GM23338 (cell line): ENCODE data around the gene FCSK. TPM values are rescaled to one million over a fixed set of nuclear protein-coding genes. Genes with fewer than 3 reads are reported as not detected.

ENCODE experiments used
- ATAC-seq: fragments of 200-7000 bp; cut with Tn5 transposase; 3 replicates; pipeline ENCODE4 v1.9.1; 2020
- DNase-seq: peaks from one replicate; pipeline ENCODE4 v3.0.0-alpha.2; 2015; ENCODE audit warnings: low spot score
- H2AFZ ChIP-seq: fragments of 200-600 bp; sonication (generic); 2 replicates; pipeline ENCODE4 v1.8.0; 2016; ENCODE audit warnings: antibody characterized with exemption, mild to moderate bottlenecking, moderate library complexity
- H3F3A ChIP-seq: fragments of 200-600 bp; sonication (generic); replicated peaks from 2 replicates; pipeline ENCODE4 v1.8.0; 2017; ENCODE audit warnings: antibody characterized with exemption, mixed run types, low read depth
- H3K27ac ChIP-seq: fragments of 200-600 bp; sonication (generic); 2 replicates; pipeline ENCODE4 v1.6.1; 2016; ENCODE audit warnings: low read depth
- H3K27me3 ChIP-seq: fragments of 200-600 bp; sonication (generic); 2 replicates; pipeline ENCODE4 v1.8.0; 2016; ENCODE audit warnings: mild to moderate bottlenecking, mixed run types, moderate library complexity; ENCODE audit not compliant: insufficient read depth
- H3K36me3 ChIP-seq: fragments of 200-600 bp; sonication (generic); 2 replicates; pipeline ENCODE4 v1.8.0; 2016; ENCODE audit warnings: mild to moderate bottlenecking; ENCODE audit not compliant: insufficient read depth
- H3K4me1 ChIP-seq: fragments of 200-600 bp; sonication (generic); 2 replicates; pipeline ENCODE4 v1.8.0; 2016; ENCODE audit warnings: mild to moderate bottlenecking, moderate library complexity; ENCODE audit not compliant: insufficient read depth
- H3K4me2 ChIP-seq: fragments of 200-600 bp; sonication (generic); 2 replicates; pipeline ENCODE4 v1.7.1; 2017; ENCODE audit warnings: mixed run types
- H3K4me3 ChIP-seq: fragments of 200-600 bp; sonication (generic); 2 replicates; pipeline ENCODE4 v1.6.1; 2016; ENCODE audit warnings: mixed run types
- H3K79me2 ChIP-seq: fragments of 200-600 bp; sonication (generic); replicated peaks from 2 replicates; pipeline ENCODE4 v1.8.0; 2017; ENCODE audit warnings: mild to moderate bottlenecking; ENCODE audit not compliant: insufficient read depth
- H3K9me2 ChIP-seq: fragments of 200-600 bp; sonication (generic); 2 replicates; pipeline ENCODE4 v1.8.0; 2017; ENCODE audit not compliant: insufficient read depth
- H4K20me1 ChIP-seq: fragments of 200-600 bp; sonication (generic); replicated peaks from 2 replicates; pipeline ENCODE4 v1.8.0; 2017; ENCODE audit warnings: mild to moderate bottlenecking; ENCODE audit not compliant: insufficient read depth
- H3K27ac Mint-ChIP-seq: 2 replicates; pipeline ENCODE4 v1.8.0; 2020; ENCODE audit warnings: inconsistent platforms, mild to moderate bottlenecking, moderate library complexity, mixed read lengths
- H3K27me3 Mint-ChIP-seq: 3 replicates; pipeline ENCODE4 v1.8.0; 2022; ENCODE audit warnings: low read depth, mild to moderate bottlenecking, moderate library complexity, mixed read lengths, inconsistent platforms; ENCODE audit not compliant: insufficient read depth, poor library complexity
- H3K36me3 Mint-ChIP-seq: 3 replicates; pipeline ENCODE4 v1.8.0; 2021; ENCODE audit warnings: low read depth, mild to moderate bottlenecking, inconsistent platforms, moderate library complexity, mixed read lengths
- H3K4me1 Mint-ChIP-seq: 3 replicates; pipeline ENCODE4 v1.8.0; 2020; ENCODE audit warnings: mild to moderate bottlenecking, inconsistent platforms, mixed read lengths
- H3K4me3 Mint-ChIP-seq: 3 replicates; pipeline ENCODE4 v1.8.0; 2021; ENCODE audit warnings: moderate library complexity, mild to moderate bottlenecking, inconsistent platforms, mixed read lengths
- H3K9me3 Mint-ChIP-seq: 3 replicates; pipeline ENCODE4 v1.8.0; 2020; ENCODE audit warnings: moderate library complexity, mild to moderate bottlenecking, inconsistent platforms, mixed read lengths
- CREB1 ChIP-seq: fragments of 250-450 bp; sonication (Bioruptor Pico); IDR thresholded peaks from 2 replicates; pipeline ENCODE4 v1.5.0; 2020; ENCODE audit warnings: low read depth, mild to moderate bottlenecking, moderate library complexity
- EZH2 ChIP-seq: fragments of 200-600 bp; sonication (generic); IDR thresholded peaks from one replicate; pipeline ENCODE4 v1.8.0; 2017; ENCODE audit warnings: antibody characterized with exemption, mild to moderate bottlenecking, low read depth; ENCODE audit not compliant: unreplicated experiment
- JUNB ChIP-seq: IDR thresholded peaks from one replicate; pipeline ENCODE4 v1.6.1; 2016; ENCODE audit warnings: antibody characterized with exemption; ENCODE audit not compliant: unreplicated experiment
- NANOG ChIP-seq: IDR thresholded peaks from 2 replicates; pipeline ENCODE4 v1.6.1; 2016; ENCODE audit warnings: antibody characterized with exemption, borderline replicate concordance
- POLR2AphosphoS5 ChIP-seq: IDR thresholded peaks from 2 replicates; pipeline ENCODE4 v1.6.1; 2016; ENCODE audit warnings: antibody characterized with exemption, low read depth
- REST ChIP-seq: IDR thresholded peaks from one replicate; pipeline ENCODE4 v1.6.1; 2018; ENCODE audit warnings: antibody characterized with exemption; ENCODE audit not compliant: unreplicated experiment
- STAT1 ChIP-seq: IDR thresholded peaks from one replicate; pipeline ENCODE4 v1.6.1; 2016; ENCODE audit warnings: antibody characterized with exemption; ENCODE audit not compliant: unreplicated experiment
- ZNF114 ChIP-seq: fragments of 250-450 bp; sonication (Bioruptor Pico); IDR thresholded peaks from 2 replicates; pipeline ENCODE4 v1.5.0; 2020; ENCODE audit warnings: mild to moderate bottlenecking, moderate library complexity
- polyA plus RNA-seq: library from polyadenylated mRNA; unstranded; fragments of >200 nt; fragmentation: Nextera tagmentation; extraction: Ambion mirVana; gene quantifications from 2 replicates; pipeline ENCODE4 v1.2.1, GENCODE V29; 2016
- total RNA-seq: library from RNA; depleted of rRNA; stranded (reverse); fragments of >200 nt; shearing (Covaris generic); gene quantifications from 2 replicates; pipeline ENCODE4 v1.2.3, GENCODE V29; 2014
- TF ChIP-seq, protein P1 (sequence below): IDR thresholded peaks from 2 replicates; pipeline ENCODE4 v1.6.1; 2016; ENCODE audit warnings: antibody characterized with exemption
- TF ChIP-seq, protein P2 (sequence below): fragments of 250-450 bp; sonication (Bioruptor Pico); IDR thresholded peaks from 2 replicates; pipeline ENCODE4 v1.5.0; 2020; ENCODE audit warnings: mild to moderate bottlenecking, moderate library complexity

The FCSK gene
- total and polyA plus RNA-seq, 2 experiments from 2014 or later: 2.3 to 4.0 TPM

DNA sequence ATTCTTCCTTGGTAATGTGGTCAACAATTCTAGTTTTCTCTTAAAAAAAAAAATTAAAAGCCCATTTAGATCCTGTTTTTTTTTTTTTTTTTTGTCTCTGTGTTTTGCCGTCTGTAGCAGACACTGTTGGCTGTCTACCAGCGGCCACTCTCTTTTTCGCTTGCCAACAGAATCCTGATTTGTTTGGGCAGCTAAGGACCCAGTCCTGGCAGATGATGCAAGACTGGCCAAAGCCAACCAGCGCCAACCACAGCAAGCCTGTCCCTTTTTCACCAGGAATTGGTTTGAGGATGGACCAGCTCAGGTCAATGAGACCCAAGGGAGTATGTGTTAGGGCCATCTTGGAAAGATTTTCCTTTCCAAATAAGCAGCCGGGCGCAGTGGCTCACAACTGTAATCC, 43.7 kb upstream of the FCSK start (continued):
- TF ChIP-seq JUNB (no peak), NANOG (no peak), POLR2AphosphoS5 (no peak), EZH2 (no peak), ZNF114 (CRISPR knock-in tag) (no peak), STAT1 (no peak), REST (no peak), CREB1 (CRISPR knock-in tag) (no peak)
- TF ChIP-seq, protein P1, sequence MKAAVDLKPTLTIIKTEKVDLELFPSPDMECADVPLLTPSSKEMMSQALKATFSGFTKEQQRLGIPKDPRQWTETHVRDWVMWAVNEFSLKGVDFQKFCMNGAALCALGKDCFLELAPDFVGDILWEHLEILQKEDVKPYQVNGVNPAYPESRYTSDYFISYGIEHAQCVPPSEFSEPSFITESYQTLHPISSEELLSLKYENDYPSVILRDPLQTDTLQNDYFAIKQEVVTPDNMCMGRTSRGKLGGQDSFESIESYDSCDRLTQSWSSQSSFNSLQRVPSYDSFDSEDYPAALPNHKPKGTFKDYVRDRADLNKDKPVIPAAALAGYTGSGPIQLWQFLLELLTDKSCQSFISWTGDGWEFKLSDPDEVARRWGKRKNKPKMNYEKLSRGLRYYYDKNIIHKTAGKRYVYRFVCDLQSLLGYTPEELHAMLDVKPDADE: no peak

DNA sequence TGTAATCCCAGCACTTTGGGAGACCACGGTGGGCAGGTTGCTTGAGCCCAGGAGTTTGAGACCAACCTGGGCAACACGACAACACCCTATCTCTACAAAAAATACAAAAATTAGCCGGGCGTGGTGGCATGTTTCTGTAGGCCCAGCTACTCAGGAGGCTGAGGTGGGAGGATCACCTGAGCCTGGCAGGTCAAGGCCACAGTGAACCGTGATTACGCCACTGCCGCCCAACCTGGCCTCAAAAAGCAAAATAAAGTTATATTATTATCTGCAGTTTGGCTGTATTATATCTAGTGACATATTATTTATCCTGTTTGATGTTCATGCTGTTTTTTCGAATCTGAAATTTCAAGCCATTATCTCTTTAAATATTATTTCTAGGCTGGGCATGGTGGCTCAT, 42.0 kb upstream of the FCSK start:
- TF ChIP-seq, protein P2, sequence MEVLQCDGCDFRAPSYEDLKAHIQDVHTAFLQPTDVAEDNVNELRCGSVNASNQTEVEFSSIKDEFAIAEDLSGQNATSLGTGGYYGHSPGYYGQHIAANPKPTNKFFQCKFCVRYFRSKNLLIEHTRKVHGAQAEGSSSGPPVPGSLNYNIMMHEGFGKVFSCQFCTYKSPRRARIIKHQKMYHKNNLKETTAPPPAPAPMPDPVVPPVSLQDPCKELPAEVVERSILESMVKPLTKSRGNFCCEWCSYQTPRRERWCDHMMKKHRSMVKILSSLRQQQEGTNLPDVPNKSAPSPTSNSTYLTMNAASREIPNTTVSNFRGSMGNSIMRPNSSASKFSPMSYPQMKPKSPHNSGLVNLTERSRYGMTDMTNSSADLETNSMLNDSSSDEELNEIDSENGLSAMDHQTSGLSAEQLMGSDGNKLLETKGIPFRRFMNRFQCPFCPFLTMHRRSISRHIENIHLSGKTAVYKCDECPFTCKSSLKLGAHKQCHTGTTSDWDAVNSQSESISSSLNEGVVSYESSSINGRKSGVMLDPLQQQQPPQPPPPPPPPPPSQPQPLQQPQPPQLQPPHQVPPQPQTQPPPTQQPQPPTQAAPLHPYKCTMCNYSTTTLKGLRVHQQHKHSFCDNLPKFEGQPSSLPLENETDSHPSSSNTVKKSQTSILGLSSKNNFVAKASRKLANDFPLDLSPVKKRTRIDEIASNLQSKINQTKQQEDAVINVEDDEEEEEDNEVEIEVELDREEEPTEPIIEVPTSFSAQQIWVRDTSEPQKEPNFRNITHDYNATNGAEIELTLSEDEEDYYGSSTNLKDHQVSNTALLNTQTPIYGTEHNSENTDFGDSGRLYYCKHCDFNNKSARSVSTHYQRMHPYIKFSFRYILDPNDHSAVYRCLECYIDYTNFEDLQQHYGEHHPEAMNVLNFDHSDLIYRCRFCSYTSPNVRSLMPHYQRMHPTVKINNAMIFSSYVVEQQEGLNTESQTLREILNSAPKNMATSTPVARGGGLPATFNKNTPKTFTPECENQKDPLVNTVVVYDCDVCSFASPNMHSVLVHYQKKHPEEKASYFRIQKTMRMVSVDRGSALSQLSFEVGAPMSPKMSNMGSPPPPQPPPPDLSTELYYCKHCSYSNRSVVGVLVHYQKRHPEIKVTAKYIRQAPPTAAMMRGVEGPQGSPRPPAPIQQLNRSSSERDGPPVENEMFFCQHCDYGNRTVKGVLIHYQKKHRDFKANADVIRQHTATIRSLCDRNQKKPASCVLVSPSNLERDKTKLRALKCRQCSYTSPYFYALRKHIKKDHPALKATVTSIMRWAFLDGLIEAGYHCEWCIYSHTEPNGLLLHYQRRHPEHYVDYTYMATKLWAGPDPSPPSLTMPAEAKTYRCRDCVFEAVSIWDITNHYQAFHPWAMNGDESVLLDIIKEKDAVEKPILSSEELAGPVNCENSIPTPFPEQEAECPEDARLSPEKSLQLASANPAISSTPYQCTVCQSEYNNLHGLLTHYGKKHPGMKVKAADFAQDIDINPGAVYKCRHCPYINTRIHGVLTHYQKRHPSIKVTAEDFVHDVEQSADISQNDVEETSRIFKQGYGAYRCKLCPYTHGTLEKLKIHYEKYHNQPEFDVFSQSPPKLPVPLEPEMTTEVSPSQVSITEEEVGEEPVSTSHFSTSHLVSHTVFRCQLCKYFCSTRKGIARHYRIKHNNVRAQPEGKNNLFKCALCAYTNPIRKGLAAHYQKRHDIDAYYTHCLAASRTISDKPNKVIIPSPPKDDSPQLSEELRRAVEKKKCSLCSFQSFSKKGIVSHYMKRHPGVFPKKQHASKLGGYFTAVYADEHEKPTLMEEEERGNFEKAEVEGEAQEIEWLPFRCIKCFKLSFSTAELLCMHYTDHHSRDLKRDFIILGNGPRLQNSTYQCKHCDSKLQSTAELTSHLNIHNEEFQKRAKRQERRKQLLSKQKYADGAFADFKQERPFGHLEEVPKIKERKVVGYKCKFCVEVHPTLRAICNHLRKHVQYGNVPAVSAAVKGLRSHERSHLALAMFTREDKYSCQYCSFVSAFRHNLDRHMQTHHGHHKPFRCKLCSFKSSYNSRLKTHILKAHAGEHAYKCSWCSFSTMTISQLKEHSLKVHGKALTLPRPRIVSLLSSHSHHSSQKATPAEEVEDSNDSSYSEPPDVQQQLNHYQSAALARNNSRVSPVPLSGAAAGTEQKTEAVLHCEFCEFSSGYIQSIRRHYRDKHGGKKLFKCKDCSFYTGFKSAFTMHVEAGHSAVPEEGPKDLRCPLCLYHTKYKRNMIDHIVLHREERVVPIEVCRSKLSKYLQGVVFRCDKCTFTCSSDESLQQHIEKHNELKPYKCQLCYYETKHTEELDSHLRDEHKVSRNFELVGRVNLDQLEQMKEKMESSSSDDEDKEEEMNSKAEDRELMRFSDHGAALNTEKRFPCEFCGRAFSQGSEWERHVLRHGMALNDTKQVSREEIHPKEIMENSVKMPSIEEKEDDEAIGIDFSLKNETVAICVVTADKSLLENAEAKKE (CRISPR knock-in tag): no peak
- no peak for TF ChIP-seq NANOG
- no peak for TF ChIP-seq REST
- no peak for TF ChIP-seq JUNB
- no peak for TF ChIP-seq POLR2AphosphoS5
- no peak for TF ChIP-seq STAT1
- 0 out of 2 replicates have a peak, but pooled peaks cover 12% of the 10 kb centered on the region for H3F3A ChIP-seq
- no peak overlapping the region for H3K4me2 ChIP-seq
- H3K27me3 ChIP-seq: no peaks in the 10 kb centered on the region
- Mint-ChIP-seq H3K27me3 (peaks cover 3% of the 10 kb centered on the region), H3K4me1 (peaks cover 31% of the 10 kb centered on the region), H3K27ac (no peak overlapping the region), H3K4me3 (no peak overlapping the region), H3K9me3 (no peaks in the 10 kb centered on the region), H3K36me3 (peaks cover 9% of the 10 kb centered on the region; the same call in 2 of the 3 replicates)
- no peak overlapping the region for H2AFZ ChIP-seq
- H3K4me3 ChIP-seq: no peak overlapping the region
- DNase-seq: no peak
- peaks cover 21% of the 10 kb centered on the region for H4K20me1 ChIP-seq
- no peaks in the 10 kb centered on the region for H3K9me2 ChIP-seq
- ATAC-seq: no peak
- peaks cover 24% of the 10 kb centered on the region for H3K4me1 ChIP-seq
- H3K79me2 ChIP-seq: peaks cover 40% of the 10 kb centered on the region
- H3K27ac ChIP-seq: 0 out of 2 replicates have a peak overlapping the region, but pooled peaks have one; percentile 10
- H3K36me3 ChIP-seq: no peaks in the 10 kb centered on the region; the same call in 1 of the 2 replicates
